DMS53 (cell line): ENCODE measurements around the gene NINL.
"Not testable (repeated sequence)": the region's sequence is repeated elsewhere in the genome, so short reads cannot be mapped to it uniquely, and the experiment has no call there.

ENCODE experiments used
- DNase-seq: peaks from one replicate; lab custom pipeline; 2025; lab: John Stamatoyannopoulos, UW

Gene NINL

GRCh38 chr20:25484224-25484846, 101.0 kb downstream of the NINL start:
- DNase-seq = no peak

GRCh38 chr20:25483431-25484132, 101.7 kb downstream of the NINL start:
- DNase-seq = no peak

- no peak for DNase-seq
Measured at GRCh38 chr20:25481918-25482253, 103.4 kb downstream of the NINL start.

- DNase-seq = no peak
Measured at GRCh38 chr20:25481235-25481917, 104.0 kb downstream of the NINL start.

GRCh38 chr20:25480797-25481196, 104.5 kb downstream of the NINL start:
- DNase-seq = no peak

GRCh38 chr20:25480156-25480555, 105.2 kb downstream of the NINL start:
- DNase-seq = no peak

GRCh38 chr20:25479638-25480037, 105.7 kb downstream of the NINL start:
- DNase-seq = no peak

GRCh38 chr20:25478889-25479568, 106.3 kb downstream of the NINL start:
- no peak for DNase-seq

- no peak for DNase-seq
Measured at GRCh38 chr20:25477014-25477882, 108.1 kb downstream of the NINL start.

GRCh38 chr20:25476106-25477013, 109.0 kb downstream of the NINL start:
- DNase-seq = no peak

GRCh38 chr20:25473297-25473696, 112.0 kb downstream of the NINL start:
- not testable (repeated sequence) for DNase-seq

GRCh38 chr20:25471020-25471419, 114.3 kb downstream of the NINL start:
- DNase-seq = no peak

- peak; percentile 56 for DNase-seq
Measured at GRCh38 chr20:25470045-25470444, 115.3 kb downstream of the NINL start.

- no peak for DNase-seq
Measured at GRCh38 chr20:25469558-25469957, 115.8 kb downstream of the NINL start.

GRCh38 chr20:25468126-25469075, 116.9 kb downstream of the NINL start:
- no peak for DNase-seq

GRCh38 chr20:25467441-25467840, 117.9 kb downstream of the NINL start:
- DNase-seq = no peak

- no peak for DNase-seq
Measured at GRCh38 chr20:25466846-25467245, 118.5 kb downstream of the NINL start.

- DNase-seq = no peak
Measured at GRCh38 chr20:25465243-25466135, 119.8 kb downstream of the NINL start.
